K562 (cell line): ENCODE results near the gene KIAA1958. TPM values are rescaled to one million over a fixed set of nuclear protein-coding genes. Genes with fewer than 3 reads are reported as not detected.

Experiments used
- ARID1B ChIP-seq: fragments of 450-650 bp; IDR thresholded peaks from 2 replicates; pipeline ENCODE4 v1.6.1; 2016; ENCODE audit warnings: antibody characterized with exemption, mild to moderate bottlenecking, inconsistent platforms
- CBX2 ChIP-seq: fragments of 200-600 bp; sonication (generic); IDR thresholded peaks from one replicate; pipeline ENCODE4 v1.6.1; 2012; ENCODE audit warnings: mild to moderate bottlenecking, low read length, inconsistent platforms; ENCODE audit not compliant: insufficient read depth, poor library complexity, severe bottlenecking
- CBX3 ChIP-seq, 2 experiments: IDR thresholded peaks; 1 replicate in 1 of 2; 2 replicates in 1 of 2; pipeline ENCODE4 v1.6.1; 2012; ENCODE audit warnings: inconsistent platforms in 2 of 2, low read length in 2 of 2, borderline replicate concordance in 1 of 2, control low read depth in 1 of 2
- ELK3 ChIP-seq: fragments of 450-650 bp; formaldehyde crosslinking; IDR thresholded peaks from 2 replicates; pipeline ENCODE4 v1.4.0; 2020; ENCODE audit warnings: mild to moderate bottlenecking
- GTF2E2 ChIP-seq: fragments of 200-800 bp; sonication (Bioruptor generic); IDR thresholded peaks from 2 replicates; pipeline ENCODE4 v1.6.1; 2016; ENCODE audit warnings: missing genetic modification characterization, missing compliant biosample characterization
- HDAC1 ChIP-seq, 2 experiments: fragments of 450-650 bp; IDR thresholded peaks; 2 replicates each; pipeline ENCODE4 v1.6.1; 2016 to 2017; ENCODE audit warnings: inconsistent platforms in 1 of 2, mild to moderate bottlenecking in 1 of 2, moderate library complexity in 1 of 2
- KDM1A ChIP-seq, 2 experiments: fragments of 450-650 bp; IDR thresholded peaks; 2 replicates each; pipeline ENCODE4 v1.6.1; 2016; ENCODE audit warnings: mild to moderate bottlenecking in 2 of 2
- NR2C1 ChIP-seq, 2 experiments: fragments of 450-650 bp; IDR thresholded peaks; 2 replicates each; pipeline ENCODE4 v1.6.1; 2017; ENCODE audit warnings: mild to moderate bottlenecking in 2 of 2, antibody characterized with exemption in 1 of 2, inconsistent platforms in 1 of 2, missing compliant biosample characterization in 1 of 2, missing genetic modification characterization in 1 of 2
- PHF21A ChIP-seq: fragments of 450-650 bp; IDR thresholded peaks from 2 replicates; pipeline ENCODE4 v1.6.1; 2017; ENCODE audit warnings: low read depth, borderline replicate concordance
- SMARCE1 ChIP-seq: fragments of 450-650 bp; IDR thresholded peaks from 2 replicates; pipeline ENCODE4 v1.7.1; 2016; ENCODE audit warnings: mild to moderate bottlenecking
- ZEB2 ChIP-seq: fragments of 450-650 bp; IDR thresholded peaks from 2 replicates; pipeline ENCODE4 v1.6.1; 2016
- ZNF263 ChIP-seq: sonication (generic); formaldehyde crosslinking; IDR thresholded peaks from 2 replicates; pipeline ENCODE4 v1.8.0; 2022; ENCODE audit warnings: mild to moderate bottlenecking, missing genetic modification reagents, borderline replicate concordance
- polyA plus RNA-seq, 8 experiments: library from polyadenylated mRNA; depleted of rRNA in 4 of 8; stranded (reverse) in 5 of 8; unstranded in 3 of 8; fragments of >200 nt; fragmentation: Nextera tagmentation in 2 of 8; fragmentation: Illumina TruSeq in 1 of 8; extraction: Ambion mirVana in 2 of 8; extraction: Trizol in 1 of 8; gene quantifications; 2 replicates each; pipeline versions ENCODE4 v1.2.1 to v1.2.3, GENCODE V29; 2011 to 2014; ENCODE audit warnings: inconsistent platforms in 1 of 8, missing spikeins in 1 of 8
- total RNA-seq, 7 experiments: library from RNA; depleted of rRNA in 6 of 7; stranded (reverse); fragments of >200 nt in 6 of 7; fragmentation: Illumina TruSeq in 2 of 7; extraction: Trizol in 2 of 7; gene quantifications; 2 replicates each; pipeline versions ENCODE4 v1.2.1 to v1.2.3, GENCODE V29; 2011 to 2021; ENCODE audit warnings: low replicate concordance in 1 of 7
- TF ChIP-seq, protein P1 (sequence below): sonication (generic); formaldehyde crosslinking; IDR thresholded peaks from 2 replicates; pipeline ENCODE4 v1.4.0; 2020; ENCODE audit warnings: mild to moderate bottlenecking, missing genetic modification reagents
- TF ChIP-seq, protein P2 (sequence below): fragments of 200-800 bp; sonication (Bioruptor generic); IDR thresholded peaks from 2 replicates; pipeline ENCODE4 v1.6.1; 2016; ENCODE audit warnings: missing genetic modification characterization, missing compliant biosample characterization
- TF ChIP-seq, protein P3 (sequence below): fragments of 450-650 bp; IDR thresholded peaks from 2 replicates; pipeline ENCODE4 v1.6.1; 2016; ENCODE audit warnings: antibody characterized with exemption
- TF ChIP-seq, protein P4 (sequence below): sonication (generic); IDR thresholded peaks from 2 replicates; pipeline ENCODE4 v1.6.1; 2016

Gene KIAA1958
- total and polyA plus RNA-seq, 9 of the 15 experiments (the other 6 are each of a cell fraction or from before 2014, with no cell fraction given), result 1.1 to 16.0 (median 10.1) TPM

DNA sequence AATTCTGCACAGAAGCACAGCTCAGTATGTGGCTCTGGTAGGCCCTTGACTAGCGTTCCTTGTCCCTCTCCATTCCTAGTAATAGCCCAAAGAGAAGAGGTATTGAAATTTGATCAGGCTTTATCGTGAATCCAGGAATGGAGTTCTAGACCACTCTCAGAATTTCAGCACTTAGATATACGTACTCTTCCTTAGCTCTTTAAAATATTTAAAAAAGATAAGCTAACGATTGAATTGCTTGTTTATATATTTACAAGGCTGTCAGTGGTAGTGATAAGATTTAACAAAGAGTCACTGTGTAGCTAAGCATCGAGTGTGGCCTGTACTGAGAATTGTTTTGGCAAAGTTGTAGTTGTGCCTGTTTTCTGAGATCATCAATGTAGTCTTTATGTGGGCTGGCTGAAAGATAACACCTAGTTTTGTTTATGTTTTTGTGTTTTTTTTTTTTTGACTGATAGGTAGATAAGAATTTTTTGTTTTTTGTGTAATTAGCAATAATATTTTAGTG is 2.5 kb downstream of the KIAA1958 start (continued):
- TF ChIP-seq, protein P1, sequence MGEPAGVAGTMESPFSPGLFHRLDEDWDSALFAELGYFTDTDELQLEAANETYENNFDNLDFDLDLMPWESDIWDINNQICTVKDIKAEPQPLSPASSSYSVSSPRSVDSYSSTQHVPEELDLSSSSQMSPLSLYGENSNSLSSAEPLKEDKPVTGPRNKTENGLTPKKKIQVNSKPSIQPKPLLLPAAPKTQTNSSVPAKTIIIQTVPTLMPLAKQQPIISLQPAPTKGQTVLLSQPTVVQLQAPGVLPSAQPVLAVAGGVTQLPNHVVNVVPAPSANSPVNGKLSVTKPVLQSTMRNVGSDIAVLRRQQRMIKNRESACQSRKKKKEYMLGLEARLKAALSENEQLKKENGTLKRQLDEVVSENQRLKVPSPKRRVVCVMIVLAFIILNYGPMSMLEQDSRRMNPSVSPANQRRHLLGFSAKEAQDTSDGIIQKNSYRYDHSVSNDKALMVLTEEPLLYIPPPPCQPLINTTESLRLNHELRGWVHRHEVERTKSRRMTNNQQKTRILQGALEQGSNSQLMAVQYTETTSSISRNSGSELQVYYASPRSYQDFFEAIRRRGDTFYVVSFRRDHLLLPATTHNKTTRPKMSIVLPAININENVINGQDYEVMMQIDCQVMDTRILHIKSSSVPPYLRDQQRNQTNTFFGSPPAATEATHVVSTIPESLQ (CRISPR knock-in tag), result no peak
- peak; percentile 92 for TF ChIP-seq SMARCE1
- TF ChIP-seq, protein P2, sequence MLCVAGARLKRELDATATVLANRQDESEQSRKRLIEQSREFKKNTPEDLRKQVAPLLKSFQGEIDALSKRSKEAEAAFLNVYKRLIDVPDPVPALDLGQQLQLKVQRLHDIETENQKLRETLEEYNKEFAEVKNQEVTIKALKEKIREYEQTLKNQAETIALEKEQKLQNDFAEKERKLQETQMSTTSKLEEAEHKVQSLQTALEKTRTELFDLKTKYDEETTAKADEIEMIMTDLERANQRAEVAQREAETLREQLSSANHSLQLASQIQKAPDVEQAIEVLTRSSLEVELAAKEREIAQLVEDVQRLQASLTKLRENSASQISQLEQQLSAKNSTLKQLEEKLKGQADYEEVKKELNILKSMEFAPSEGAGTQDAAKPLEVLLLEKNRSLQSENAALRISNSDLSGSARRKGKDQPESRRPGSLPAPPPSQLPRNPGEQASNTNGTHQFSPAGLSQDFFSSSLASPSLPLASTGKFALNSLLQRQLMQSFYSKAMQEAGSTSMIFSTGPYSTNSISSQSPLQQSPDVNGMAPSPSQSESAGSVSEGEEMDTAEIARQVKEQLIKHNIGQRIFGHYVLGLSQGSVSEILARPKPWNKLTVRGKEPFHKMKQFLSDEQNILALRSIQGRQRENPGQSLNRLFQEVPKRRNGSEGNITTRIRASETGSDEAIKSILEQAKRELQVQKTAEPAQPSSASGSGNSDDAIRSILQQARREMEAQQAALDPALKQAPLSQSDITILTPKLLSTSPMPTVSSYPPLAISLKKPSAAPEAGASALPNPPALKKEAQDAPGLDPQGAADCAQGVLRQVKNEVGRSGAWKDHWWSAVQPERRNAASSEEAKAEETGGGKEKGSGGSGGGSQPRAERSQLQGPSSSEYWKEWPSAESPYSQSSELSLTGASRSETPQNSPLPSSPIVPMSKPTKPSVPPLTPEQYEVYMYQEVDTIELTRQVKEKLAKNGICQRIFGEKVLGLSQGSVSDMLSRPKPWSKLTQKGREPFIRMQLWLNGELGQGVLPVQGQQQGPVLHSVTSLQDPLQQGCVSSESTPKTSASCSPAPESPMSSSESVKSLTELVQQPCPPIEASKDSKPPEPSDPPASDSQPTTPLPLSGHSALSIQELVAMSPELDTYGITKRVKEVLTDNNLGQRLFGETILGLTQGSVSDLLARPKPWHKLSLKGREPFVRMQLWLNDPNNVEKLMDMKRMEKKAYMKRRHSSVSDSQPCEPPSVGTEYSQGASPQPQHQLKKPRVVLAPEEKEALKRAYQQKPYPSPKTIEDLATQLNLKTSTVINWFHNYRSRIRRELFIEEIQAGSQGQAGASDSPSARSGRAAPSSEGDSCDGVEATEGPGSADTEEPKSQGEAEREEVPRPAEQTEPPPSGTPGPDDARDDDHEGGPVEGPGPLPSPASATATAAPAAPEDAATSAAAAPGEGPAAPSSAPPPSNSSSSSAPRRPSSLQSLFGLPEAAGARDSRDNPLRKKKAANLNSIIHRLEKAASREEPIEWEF (CRISPR knock-in tag), result 0 out of 2 replicates have a peak, but pooled peaks have one; percentile 58
- peak; percentile 80 for TF ChIP-seq ARID1B
- no peak for TF ChIP-seq CBX3 (IDR thresholded peaks at IDR 0.05; ENCODE audit: borderline replicate concordance in 1 of 2, low read length in 2 of 2)
- TF ChIP-seq, protein P3, sequence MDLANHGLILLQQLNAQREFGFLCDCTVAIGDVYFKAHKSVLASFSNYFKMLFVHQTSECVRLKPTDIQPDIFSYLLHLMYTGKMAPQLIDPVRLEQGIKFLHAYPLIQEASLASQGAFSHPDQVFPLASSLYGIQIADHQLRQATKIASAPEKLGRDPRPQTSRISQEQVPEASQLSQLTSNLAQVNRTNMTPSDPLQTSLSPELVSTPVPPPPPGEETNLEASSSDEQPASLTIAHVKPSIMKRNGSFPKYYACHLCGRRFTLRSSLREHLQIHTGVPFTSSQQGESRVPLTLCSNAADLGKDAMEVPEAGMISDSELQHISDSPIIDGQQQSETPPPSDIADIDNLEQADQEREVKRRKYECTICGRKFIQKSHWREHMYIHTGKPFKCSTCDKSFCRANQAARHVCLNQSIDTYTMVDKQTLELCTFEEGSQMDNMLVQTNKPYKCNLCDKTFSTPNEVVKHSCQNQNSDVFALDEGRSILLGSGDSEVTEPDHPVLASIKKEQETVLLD, result 0 out of 2 replicates have a peak, but pooled peaks have one; percentile 44
- TF ChIP-seq ZNF263 (CRISPR knock-in tag), result no peak
- TF ChIP-seq, protein P4, sequence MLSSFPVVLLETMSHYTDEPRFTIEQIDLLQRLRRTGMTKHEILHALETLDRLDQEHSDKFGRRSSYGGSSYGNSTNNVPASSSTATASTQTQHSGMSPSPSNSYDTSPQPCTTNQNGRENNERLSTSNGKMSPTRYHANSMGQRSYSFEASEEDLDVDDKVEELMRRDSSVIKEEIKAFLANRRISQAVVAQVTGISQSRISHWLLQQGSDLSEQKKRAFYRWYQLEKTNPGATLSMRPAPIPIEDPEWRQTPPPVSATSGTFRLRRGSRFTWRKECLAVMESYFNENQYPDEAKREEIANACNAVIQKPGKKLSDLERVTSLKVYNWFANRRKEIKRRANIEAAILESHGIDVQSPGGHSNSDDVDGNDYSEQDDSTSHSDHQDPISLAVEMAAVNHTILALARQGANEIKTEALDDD, result no peak
- no peak for TF ChIP-seq CBX2
- TF ChIP-seq KDM1A (IDR thresholded peaks at IDR 0.05), result peak; percentile 22 to 44; a peak in 2 of 4 replicates
- peak in 1 of 2 experiments; percentile 73; a peak in 2 of 4 replicates for TF ChIP-seq HDAC1 (IDR thresholded peaks at IDR 0.05)
- peak; percentile 73 for TF ChIP-seq ZEB2
- TF ChIP-seq NR2C1 (IDR thresholded peaks at IDR 0.05), result no peak
- no peak for TF ChIP-seq NR2C1 (tag; IDR thresholded peaks at IDR 0.05)
- no peak for TF ChIP-seq PHF21A
- no peak for TF ChIP-seq ELK3 (CRISPR knock-in tag)
- TF ChIP-seq GTF2E2 (tag), result 0 out of 2 replicates have a peak, but pooled peaks have one; percentile 10
